Transverse colon (tissue), 4 donors: ENCODE results near the gene EDN2. TPM values are rescaled to one million over a fixed set of nuclear protein-coding genes. Genes with fewer than 3 reads are reported as not detected.

Source experiments
- DNase-seq: peaks from one replicate; pipeline ENCODE4 v3.0.0-alpha.2; 2019
- H3K27ac ChIP-seq, 4 donors: fragments of 200-600 bp; sonication (generic); 2 replicates each; pipeline ENCODE4 v1.5.1; 2016 to 2018; ENCODE audit warnings: inconsistent platforms in 4 of 4
- H3K27me3 ChIP-seq: fragments of 200-600 bp; sonication (generic); 2 replicates; pipeline ENCODE4 v1.5.1; 2017; ENCODE audit warnings: inconsistent platforms
- H3K36me3 ChIP-seq, 4 donors: fragments of 200-600 bp; sonication (generic); 2 replicates each; pipeline ENCODE4 v1.5.1; 2017 to 2019; ENCODE audit warnings: inconsistent platforms in 4 of 4
- H3K4me1 ChIP-seq, 4 donors: fragments of 200-600 bp; sonication (generic); 2 replicates each; pipeline ENCODE4 v1.5.1; 2017 to 2020; ENCODE audit warnings: inconsistent platforms in 4 of 4
- H3K4me3 ChIP-seq, 4 donors: fragments of 200-600 bp; sonication (generic); 1 replicate in 1 of 4; 2 replicates in 3 of 4; pipeline versions ENCODE4 v1.5.1 to v1.6.1; 2017 to 2019; ENCODE audit warnings: inconsistent platforms in 4 of 4
- H3K9me3 ChIP-seq, 2 donors: fragments of 200-600 bp; sonication (generic); 2 replicates each; pipeline ENCODE4 v1.5.1; 2017 to 2019; ENCODE audit warnings: inconsistent platforms in 2 of 2
- CTCF ChIP-seq, 5 experiments: fragments of 200-600 bp in 3 of 5; fragments of 450-650 bp in 2 of 5; sonication (generic) in 3 of 5; IDR thresholded peaks; 1 replicate in 2 of 5; 2 replicates in 3 of 5; pipeline ENCODE4 v1.5.1; 2016 to 2017; ENCODE audit warnings: antibody characterized with exemption in 5 of 5, inconsistent platforms in 3 of 5, mild to moderate bottlenecking in 2 of 5, moderate library complexity in 1 of 5
- EP300 ChIP-seq: sonication (generic); formaldehyde crosslinking; IDR thresholded peaks from one replicate; pipeline ENCODE4 v1.6.1; 2017; ENCODE audit warnings: antibody characterized with exemption, low read depth
- POLR2A ChIP-seq: fragments of 450-650 bp; IDR thresholded peaks from one replicate; pipeline ENCODE4 v1.6.1; 2016; ENCODE audit warnings: antibody characterized with exemption, mild to moderate bottlenecking, moderate library complexity
- POLR2AphosphoS5 ChIP-seq, 3 donors: sonication (generic); formaldehyde crosslinking; IDR thresholded peaks; one replicate each; pipeline ENCODE4 v1.6.1; 2016; ENCODE audit warnings: antibody characterized with exemption in 3 of 3
- WGBS, 2 donors: methylation state at CpG; one replicate each; pipeline ENCODE4 v1.1.5; 2018; ENCODE audit warnings: low coverage in 1 of 2; 5-methylcytosine and 5-hydroxymethylcytosine counted together
- in situ Hi-C, 4 donors: fragments of 200-750 bp; cut with MboI; loops; one replicate each; pipeline versions ENCODE4 v1.15.0 to v1.15.1; 2017; ENCODE audit warnings: low sequenced_read_pairs in 3 of 4, low pct_ligation_motif_present in 1 of 4, low pct_unique_long_range_greater_than_20kb in 1 of 4
- intact Hi-C: fragments of 100-400 bp; cut with DNase I; formaldehyde crosslinking; loops from one replicate; pipeline ENCODE4 v1.15.1; 2023; ENCODE audit warnings: low total_unique reads
- total RNA-seq, 4 donors: library from RNA; depleted of rRNA; stranded (reverse); fragments of >200 nt; gene quantifications; one replicate each; pipeline ENCODE4 v1.1.0, GENCODE V29; 2016

EDN2 gene
- total RNA-seq, 4 donors from 2014 or later: 3.8 to 15.7 (median 10.3) TPM

- DNase-seq: no peak
- in situ Hi-C loops (no loop called here), intact Hi-C loops (no loop called here)
- Histone ChIP-seq H3K27ac (no peak overlapping the region), H3K4me3 (no peak overlapping the region), H3K36me3 (no peaks in the 10 kb centered on the region), H3K9me3 (peaks cover 6 to 8% of the 10 kb centered on the region in 2 donors), H3K4me1 (peaks cover 0 to 8% (median 0%) of the 10 kb centered on the region in 4 donors), H3K27me3 (no peaks in the 10 kb centered on the region)
- TF ChIP-seq EP300: no peak
- TF ChIP-seq CTCF (IDR thresholded peaks at IDR 0.05): no peak
- TF ChIP-seq POLR2AphosphoS5 (IDR thresholded peaks at IDR 0.05): no peak
- no peak for TF ChIP-seq POLR2A
- WGBS, 2 donors: 71 to 83% methylated on average over 8 to 9 of the region's 9 CpGs
Observed at GRCh38 chr1:41446851-41447610, 37.5 kb downstream of the EDN2 start.

GRCh38 chr1:41444785-41445184 lies 39.7 kb downstream of the EDN2 start:
- in situ Hi-C loops (no loop called here), intact Hi-C loops (no loop called here)
- Histone ChIP-seq H3K4me3 (no peak overlapping the region), H3K9me3 (peaks cover 6 to 8% of the 10 kb centered on the region in 2 donors), H3K27me3 (no peaks in the 10 kb centered on the region), H3K36me3 (no peaks in the 10 kb centered on the region), H3K4me1 (peaks cover 0 to 4% (median 0%) of the 10 kb centered on the region in 4 donors), H3K27ac (no peak overlapping the region)
- no peak for TF ChIP-seq POLR2AphosphoS5 (IDR thresholded peaks at IDR 0.05)
- TF ChIP-seq CTCF (IDR thresholded peaks at IDR 0.05): no peak
- no peak for TF ChIP-seq POLR2A
- no peak for TF ChIP-seq EP300
- DNase-seq: no peak

- intact Hi-C loops: no loop called here
- TF ChIP-seq EP300 (no peak), POLR2AphosphoS5 (IDR thresholded peaks at IDR 0.05) (no peak), POLR2A (no peak), CTCF (IDR thresholded peaks at IDR 0.05) (no peak)
- no peak overlapping the region for H3K27ac ChIP-seq
- in situ Hi-C loops: no loop called here
- no peaks in the 10 kb centered on the region for H3K36me3 ChIP-seq
- no peaks in the 10 kb centered on the region for H3K4me1 ChIP-seq
- DNase-seq: no peak
- 45% methylated on average over 3 of the region's 3 CpGs; no CpG with 5 or more reads in 1 of the 2 donors for WGBS, 2 donors
- peaks cover 6 to 8% of the 10 kb centered on the region in 2 donors for H3K9me3 ChIP-seq
- H3K4me3 ChIP-seq: no peak overlapping the region
- H3K27me3 ChIP-seq: no peaks in the 10 kb centered on the region
Observed at GRCh38 chr1:41444246-41444645, 40.2 kb downstream of the EDN2 start.

GRCh38 chr1:41442697-41443251 lies 41.7 kb downstream of the EDN2 start:
- H3K4me3 ChIP-seq: no peak overlapping the region
- H3K9me3 ChIP-seq: peaks cover 6 to 8% of the 10 kb centered on the region in 2 donors
- no peaks in the 10 kb centered on the region for H3K36me3 ChIP-seq
- DNase-seq: no peak
- WGBS, 2 donors: 77% methylated on average over 7 of the region's 7 CpGs; no CpG with 5 or more reads in 1 of the 2 donors
- H3K4me1 ChIP-seq: no peaks in the 10 kb centered on the region
- intact Hi-C loops: no loop called here
- in situ Hi-C loops: no loop called here
- H3K27me3 ChIP-seq: no peaks in the 10 kb centered on the region
- TF ChIP-seq CTCF (IDR thresholded peaks at IDR 0.05): no peak
- no peak for TF ChIP-seq EP300
- no peak for TF ChIP-seq POLR2AphosphoS5 (IDR thresholded peaks at IDR 0.05)
- TF ChIP-seq POLR2A: no peak
- H3K27ac ChIP-seq: no peak overlapping the region
